Keratinocyte (primary cell): ENCODE results near the gene SLC37A1. TPM values are rescaled to one million over a fixed set of nuclear protein-coding genes. Genes with fewer than 3 reads are reported as not detected.

Source experiments
- DNase-seq: peaks from one replicate; pipeline ENCODE4 v3.0.0-alpha.2; 2011; ENCODE audit warnings: low read depth, missing footprints, low spot score
- FAIRE-seq: peaks from 2 replicates; lab custom pipeline; 2011; peaks lifted over from hg19 to GRCh38; lab: Jason Lieb, UNC
- H2AFZ ChIP-seq: 2 replicates; pipeline ENCODE4 v1.6.0; 2012; ENCODE audit warnings: low read length, control low read depth, inconsistent platforms; ENCODE audit not compliant: control insufficient read depth
- H3K27ac ChIP-seq: 2 replicates; pipeline ENCODE4 v1.5.1; 2011; ENCODE audit warnings: low read length; ENCODE audit not compliant: control insufficient read depth, insufficient read depth
- H3K27me3 ChIP-seq: 3 replicates; pipeline ENCODE4 v1.6.0; 2011; ENCODE audit warnings: low read length; ENCODE audit not compliant: control insufficient read depth, insufficient read depth; ENCODE audit errors: extremely low read depth
- H3K36me3 ChIP-seq, 2 experiments: 2 replicates in 1 of 2; 3 replicates in 1 of 2; pipeline ENCODE4 v1.5.1; 2011; ENCODE audit warnings: low read length in 2 of 2, mild to moderate bottlenecking in 1 of 2; ENCODE audit not compliant: control insufficient read depth in 2 of 2, insufficient read depth in 2 of 2; ENCODE audit errors: extremely low read depth in 1 of 2
- H3K4me1 ChIP-seq: 3 replicates; pipeline ENCODE4 v1.5.1; 2011; ENCODE audit warnings: low read length; ENCODE audit not compliant: control insufficient read depth, insufficient read depth; ENCODE audit errors: extremely low read depth
- H3K4me2 ChIP-seq: 3 replicates; pipeline ENCODE4 v1.6.0; 2011; ENCODE audit warnings: low read depth, low read length; ENCODE audit not compliant: control insufficient read depth, insufficient read depth; ENCODE audit errors: extremely low read depth
- H3K4me3 ChIP-seq, 3 experiments: fragments of 200-600 bp in 1 of 3; sonication (generic) in 1 of 3; 2 replicates in 2 of 3; 3 replicates in 1 of 3; pipeline ENCODE4 v1.5.1; 2011 to 2016; ENCODE audit warnings: low read length in 3 of 3, mild to moderate bottlenecking in 3 of 3, control low read depth in 2 of 3, inconsistent platforms in 1 of 3, low read depth in 1 of 3, mixed read lengths in 1 of 3, mixed run types in 1 of 3, moderate library complexity in 1 of 3; ENCODE audit not compliant: control insufficient read depth in 2 of 3, insufficient read depth in 2 of 3; ENCODE audit errors: extremely low read depth in 1 of 3
- H3K79me2 ChIP-seq: 2 replicates; pipeline ENCODE4 v1.6.0; 2012; ENCODE audit warnings: low read length; ENCODE audit not compliant: control insufficient read depth, insufficient read depth
- H3K9ac ChIP-seq: 3 replicates; pipeline ENCODE4 v1.6.0; 2011; ENCODE audit warnings: low read length; ENCODE audit not compliant: control insufficient read depth, insufficient read depth; ENCODE audit errors: extremely low read depth
- H3K9me1 ChIP-seq: 3 replicates; pipeline ENCODE4 v1.6.0; 2011; ENCODE audit warnings: low read length; ENCODE audit not compliant: control insufficient read depth, insufficient read depth; ENCODE audit errors: extremely low read depth
- H3K9me3 ChIP-seq: 2 replicates; pipeline ENCODE4 v1.5.1; 2012; ENCODE audit warnings: low read depth, low read length; ENCODE audit not compliant: control insufficient read depth
- H4K20me1 ChIP-seq: 3 replicates; pipeline ENCODE4 v1.6.0; 2011; ENCODE audit warnings: low read length; ENCODE audit not compliant: control insufficient read depth, insufficient read depth; ENCODE audit errors: extremely low read depth
- CTCF ChIP-seq, 3 experiments: IDR thresholded peaks in 1 of 3; conservative IDR thresholded peaks in 1 of 3; optimal IDR thresholded peaks in 1 of 3; 2 replicates in 2 of 3; 3 replicates in 1 of 3; pipeline versions ENCODE3 to v1.5.1; 2011; ENCODE audit warnings: low read length in 3 of 3, mild to moderate bottlenecking in 3 of 3, moderate library complexity in 2 of 3, control low read depth in 1 of 3, inconsistent platforms in 1 of 3; ENCODE audit not compliant: insufficient read depth in 2 of 3; ENCODE audit errors: extremely low read depth in 1 of 3
- EZH2 ChIP-seq: IDR thresholded peaks from one replicate; pipeline ENCODE4 v1.6.1; 2012; ENCODE audit warnings: inconsistent platforms, mild to moderate bottlenecking, low read length, moderate library complexity
- dilution Hi-C: fragments of 300-500 bp; cut with MboI; formaldehyde crosslinking; loops from one replicate; pipeline ENCODE4 v1.7.0; 2020; ENCODE audit warnings: low sequenced_read_pairs; ENCODE audit not compliant: extremely low pct_ligation_motif_present
- polyA plus RNA-seq, 5 experiments: library from polyadenylated mRNA; depleted of rRNA in 3 of 5; stranded (reverse) in 3 of 5; stranded (forward) in 1 of 5; unstranded in 1 of 5; fragments of >200 nt; gene quantifications; 1 replicate in 1 of 5; 2 replicates in 3 of 5; 3 replicates in 1 of 5; pipeline versions ENCODE4 v1.2.1 to v1.2.3, GENCODE V29; 2011 to 2012; ENCODE audit warnings: missing spikeins in 2 of 5, low read depth in 1 of 5, low replicate concordance in 1 of 5

Gene SLC37A1
- polyA plus RNA-seq, 1 donor (not counting 4 experiments of a cell fraction or from before 2014, with no cell fraction given) = 4.1 TPM

- FAIRE-seq (no peak), DNase-seq (no peak)
- Histone ChIP-seq H3K79me2 (no peaks in the 10 kb centered on the region), H3K27me3 (no peaks in the 10 kb centered on the region), H3K9ac (no peak overlapping the region), H3K9me3 (no peaks in the 10 kb centered on the region), H3K27ac (no peak overlapping the region), H3K4me1 (no peaks in the 10 kb centered on the region), H4K20me1 (peaks cover 3% of the 10 kb centered on the region), H3K36me3 (peaks cover 6 to 7% of the 10 kb centered on the region in 2 experiments), H3K9me1 (no peaks in the 10 kb centered on the region), H3K4me2 (no peak overlapping the region), H3K4me3 (no peak overlapping the region), H2AFZ (no peak overlapping the region)
- dilution Hi-C loops = no loop called here
- no peak for TF ChIP-seq EZH2
- no peak for TF ChIP-seq CTCF (optimal IDR thresholded peaks at IDR 0.05 in 1 of 3, IDR thresholded peaks at IDR 0.05 in 1 of 3, conservative IDR thresholded peaks at IDR 0.05 in 1 of 3; ENCODE audit: extremely low read depth in 1 of 3, insufficient read depth in 2 of 3, low read length in 3 of 3)
Measured at GRCh38 chr21:42539342-42539741, 25.7 kb downstream of the SLC37A1 start.

GRCh38 chr21:42539931-42540343, 26.3 kb downstream of the SLC37A1 start:
- H3K4me1 ChIP-seq = no peaks in the 10 kb centered on the region
- TF ChIP-seq CTCF (optimal IDR thresholded peaks at IDR 0.05 in 1 of 3, IDR thresholded peaks at IDR 0.05 in 1 of 3, conservative IDR thresholded peaks at IDR 0.05 in 1 of 3; ENCODE audit: extremely low read depth in 1 of 3, insufficient read depth in 2 of 3, low read length in 3 of 3) = no peak
- TF ChIP-seq EZH2 = no peak
- H3K9me1 ChIP-seq = no peaks in the 10 kb centered on the region
- H3K4me2 ChIP-seq = no peak overlapping the region
- DNase-seq = no peak
- no peak for FAIRE-seq
- H3K79me2 ChIP-seq = no peaks in the 10 kb centered on the region
- dilution Hi-C loops = no loop called here
- H3K27ac ChIP-seq = no peak overlapping the region
- no peaks in the 10 kb centered on the region for H3K9me3 ChIP-seq
- H4K20me1 ChIP-seq = peaks cover 3% of the 10 kb centered on the region
- no peak overlapping the region for H3K4me3 ChIP-seq
- peaks cover 5 to 7% of the 10 kb centered on the region in 2 experiments for H3K36me3 ChIP-seq
- no peak overlapping the region for H2AFZ ChIP-seq
- H3K9ac ChIP-seq = no peak overlapping the region
- H3K27me3 ChIP-seq = no peaks in the 10 kb centered on the region
